Measurements from ENCODE around the gene MESD. TPM values are rescaled to one million over a fixed set of nuclear protein-coding genes. Genes with fewer than 3 reads are reported as not detected.

MESD gene
- polyA plus RNA-seq, 4 donors: 42.2 to 44.0 (median 43.5) TPM

DNA sequence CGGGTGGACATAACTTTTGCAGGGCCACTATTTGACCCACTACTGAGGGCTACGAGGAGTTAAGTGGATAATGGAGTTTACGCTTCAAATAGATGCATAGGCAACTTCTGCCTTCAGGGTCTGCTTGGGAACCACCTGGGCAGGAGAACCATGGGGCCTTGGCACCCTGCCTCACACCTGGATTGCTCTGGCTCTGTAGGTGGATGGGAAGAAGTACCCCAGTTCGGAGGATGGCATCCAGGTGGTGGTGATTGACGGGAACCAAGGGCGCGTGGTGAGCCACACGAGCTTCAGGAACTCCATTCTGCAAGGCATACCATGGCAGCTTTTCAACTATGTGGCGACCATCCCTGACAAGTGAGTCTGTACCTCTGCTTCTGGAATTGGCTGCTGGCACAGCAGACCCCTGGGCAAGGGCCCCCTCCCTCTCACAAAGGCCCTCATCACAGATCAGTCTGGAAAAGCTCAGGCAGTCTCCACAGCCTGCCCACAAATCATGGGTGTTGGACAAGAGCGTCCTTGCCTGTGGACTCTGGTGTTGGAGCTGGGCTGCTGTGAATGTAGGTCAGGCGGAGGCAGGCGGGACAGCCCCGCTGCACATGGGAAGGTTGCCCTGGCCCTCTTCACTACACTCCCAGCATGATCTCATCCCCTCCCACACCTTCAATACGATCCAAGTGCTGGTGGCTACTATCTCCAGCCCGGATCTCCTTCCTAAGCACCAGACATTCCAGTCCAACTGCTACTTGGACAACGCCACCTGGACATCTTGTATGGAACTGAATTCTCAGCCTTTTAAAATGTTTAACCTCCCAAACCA, 46.7 kb downstream of the MESD start:
- no peak for DNase-seq (ENCODE audit: low read depth in 4 of 4, low spot score in 3 of 4)

DNA sequence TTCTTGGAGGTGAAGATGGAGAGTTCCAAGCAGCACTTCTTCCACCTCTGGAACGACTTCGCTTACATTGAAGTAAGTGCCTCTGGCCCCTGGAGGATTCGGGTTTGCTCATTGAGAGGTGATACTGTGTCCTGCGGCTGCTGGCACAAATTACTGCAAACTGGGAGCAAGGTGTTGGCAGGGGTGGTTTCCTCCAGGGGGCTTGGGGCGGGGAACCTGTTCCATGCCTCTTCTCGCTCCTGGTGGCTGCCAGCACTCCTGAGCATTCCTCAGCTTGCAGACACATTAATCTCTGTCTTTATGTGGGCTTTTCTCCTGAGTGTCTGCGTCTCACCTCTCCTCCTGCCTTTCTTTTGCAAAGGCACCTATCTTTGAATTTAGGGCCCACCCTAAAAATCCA, 47.4 kb downstream of the MESD start:
- no peak for DNase-seq (ENCODE audit: low read depth in 4 of 4, low spot score in 3 of 4)

GRCh38 chr15:80940851-80941250, 48.8 kb downstream of the MESD start:
- DNase-seq (ENCODE audit: low read depth in 4 of 4, low spot score in 3 of 4): no peak

DNA sequence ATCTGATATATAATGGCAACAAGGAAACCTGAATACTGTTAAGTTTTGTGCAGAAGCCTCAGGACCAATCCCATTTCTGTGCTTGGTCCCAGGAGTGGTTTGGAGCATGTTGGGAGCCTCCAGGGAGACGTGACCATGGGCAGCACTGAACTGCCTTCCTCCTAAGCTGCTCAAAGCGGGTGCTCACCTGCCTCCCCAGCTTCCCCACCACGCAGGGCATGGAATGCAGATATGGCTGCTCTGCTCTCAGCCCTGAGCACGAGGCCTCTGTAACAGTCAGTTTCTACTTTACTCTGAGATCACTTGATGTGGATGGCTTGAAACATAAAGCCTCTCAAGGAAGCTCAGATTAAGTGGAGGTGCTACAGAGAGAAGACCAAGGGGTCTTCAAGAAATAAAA, 49.3 kb downstream of the MESD start:
- no peak for DNase-seq (ENCODE audit: low read depth in 4 of 4, low spot score in 3 of 4)

- DNase-seq (ENCODE audit: low read depth in 4 of 4, low spot score in 3 of 4): no peak
Observed at GRCh38 chr15:80939216-80939615, 50.4 kb downstream of the MESD start.

DNA sequence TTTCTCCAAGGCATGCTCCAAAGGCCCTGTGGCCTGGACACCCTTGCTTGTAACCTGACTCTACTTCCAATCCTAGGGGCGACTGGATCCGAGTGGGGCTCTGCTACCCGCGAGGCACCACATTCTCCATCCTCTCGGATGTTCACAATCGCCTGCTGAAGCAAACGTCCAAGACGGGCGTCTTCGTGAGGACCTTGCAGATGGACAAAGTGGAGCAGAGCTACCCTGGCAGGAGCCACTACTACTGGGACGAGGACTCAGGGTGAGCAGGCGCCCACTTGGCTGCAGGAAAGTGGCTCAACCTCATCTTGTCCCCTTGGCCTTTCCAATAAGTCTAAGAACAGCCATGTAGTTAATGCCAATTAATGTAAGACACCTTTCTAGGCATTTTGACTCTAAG, 51.9 kb downstream of the MESD start:
- DNase-seq (ENCODE audit: low read depth in 4 of 4, low spot score in 3 of 4): no peak

DNA sequence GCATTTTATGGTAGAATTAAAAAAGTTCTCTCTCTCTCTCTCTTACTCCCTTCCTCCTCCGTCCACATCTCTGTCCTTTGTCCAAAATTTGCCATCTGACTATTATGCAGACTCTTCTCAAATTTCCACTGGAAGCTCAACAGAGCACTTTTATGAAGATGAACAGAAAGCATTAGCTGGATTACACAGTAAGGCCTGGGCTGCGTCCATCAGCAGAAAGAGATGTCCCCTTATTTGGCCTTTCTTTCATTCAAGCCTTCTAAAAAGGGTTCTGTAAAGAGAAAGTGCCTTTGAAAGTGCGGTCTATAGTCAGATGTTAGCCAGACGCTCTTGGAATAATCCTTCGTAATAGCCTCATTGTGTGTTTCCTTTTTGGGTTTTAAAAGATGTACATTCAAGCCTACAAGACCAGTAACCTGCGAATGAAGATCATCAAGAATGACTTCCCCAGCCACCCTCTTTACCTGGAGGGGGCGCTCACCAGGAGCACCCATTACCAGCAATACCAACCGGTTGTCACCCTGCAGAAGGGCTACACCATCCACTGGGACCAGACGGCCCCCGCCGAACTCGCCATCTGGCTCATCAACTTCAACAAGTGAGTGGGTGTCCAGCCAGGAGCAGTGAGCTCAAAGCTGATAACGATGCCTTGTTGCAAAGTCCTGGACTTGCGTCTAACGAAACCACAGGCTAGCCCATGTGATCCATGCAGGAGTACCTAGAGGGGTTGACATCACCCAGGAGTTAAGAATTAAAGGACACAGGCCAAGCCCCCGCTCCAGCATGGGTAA, 53.1 kb downstream of the MESD start:
- DNase-seq (ENCODE audit: low read depth in 4 of 4, low spot score in 3 of 4): no peak

DNA sequence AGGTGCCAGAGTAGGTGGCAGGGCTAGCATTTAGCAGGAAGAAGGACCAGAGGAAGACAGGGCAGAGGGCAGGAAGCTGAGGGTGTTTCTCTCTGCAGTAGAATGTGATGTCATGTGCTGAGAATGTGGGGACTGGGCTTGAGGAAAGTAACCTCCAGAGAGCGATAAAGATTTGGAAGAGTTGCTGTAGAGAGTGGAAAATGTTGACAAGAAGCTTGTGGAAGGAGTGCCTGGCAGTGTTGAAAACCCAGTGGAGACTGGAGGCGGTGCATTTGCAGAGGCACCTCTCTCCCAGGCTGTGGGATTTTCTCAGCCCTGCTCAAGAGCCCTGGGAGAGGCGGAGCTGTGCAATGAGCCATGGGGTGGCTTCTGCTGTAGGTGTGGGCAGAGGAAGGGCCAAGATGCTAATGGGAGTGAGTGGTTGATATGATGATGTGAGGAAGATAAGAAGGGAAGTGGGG, 54.8 kb downstream of the MESD start:
- DNase-seq (ENCODE audit: low read depth in 4 of 4, low spot score in 3 of 4): no peak

GRCh38 chr15:80932989-80933388, 56.6 kb downstream of the MESD start:
- peak in 1 of 4 donors; percentile 5 for DNase-seq (ENCODE audit: low read depth in 4 of 4, low spot score in 3 of 4)

- no peak for DNase-seq (ENCODE audit: low read depth in 4 of 4, low spot score in 3 of 4)
Observed at GRCh38 chr15:80932513-80932815, 57.2 kb downstream of the MESD start.

DNA sequence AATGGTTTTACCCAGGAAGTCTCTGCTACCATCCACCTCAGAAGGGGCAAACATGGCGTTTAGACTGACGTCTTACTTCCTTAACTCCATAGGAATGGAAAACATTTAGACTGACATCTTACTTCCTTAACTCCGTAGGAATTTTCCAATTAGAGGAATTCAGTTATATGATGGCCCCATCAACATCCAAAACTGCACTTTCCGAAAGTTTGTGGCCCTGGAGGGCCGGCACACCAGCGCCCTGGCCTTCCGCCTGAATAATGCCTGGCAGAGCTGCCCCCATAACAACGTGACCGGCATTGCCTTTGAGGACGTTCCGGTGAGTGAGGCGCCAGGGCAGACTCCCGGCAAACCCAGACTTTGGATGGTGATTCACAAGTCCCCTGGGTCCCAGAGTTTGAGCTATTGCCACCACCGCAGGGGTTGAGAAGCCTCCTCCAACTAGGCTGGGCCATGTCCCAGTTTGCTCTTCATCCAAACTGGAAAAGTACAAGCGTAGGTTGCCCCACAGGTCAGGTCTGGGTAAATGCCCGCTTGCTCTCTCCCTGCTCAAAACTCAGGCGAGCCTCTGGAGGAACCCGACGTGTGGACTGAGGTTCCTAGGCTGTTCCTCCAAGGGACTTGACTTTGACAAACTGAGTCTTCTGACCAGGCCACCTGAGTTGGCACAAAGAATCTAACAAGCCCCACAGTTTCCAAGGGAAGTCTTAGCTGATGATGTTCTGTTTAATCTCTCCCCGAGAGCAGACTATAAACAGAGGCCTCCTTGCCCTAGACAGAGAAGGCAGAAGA, 57.7 kb downstream of the MESD start:
- no peak for DNase-seq (ENCODE audit: low read depth in 4 of 4, low spot score in 3 of 4)

DNA sequence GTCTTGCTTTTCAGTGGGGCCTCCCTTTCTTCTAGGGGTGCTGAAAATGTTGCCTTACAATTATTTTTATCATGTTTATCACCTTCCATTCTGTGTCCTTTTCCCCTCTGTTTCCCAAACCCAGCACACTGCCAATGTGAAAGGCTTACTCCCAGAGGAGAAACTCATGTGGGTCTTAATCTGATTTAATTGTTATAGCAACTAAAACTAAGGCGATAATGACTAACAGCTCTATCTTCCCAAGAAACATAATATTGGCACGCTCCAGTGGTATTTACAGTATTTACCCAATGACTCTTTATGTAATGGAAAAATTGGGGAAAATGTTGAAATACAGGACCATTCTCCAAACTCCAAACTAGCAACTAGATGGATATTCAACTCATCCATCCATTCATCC, 58.4 kb downstream of the MESD start:
- DNase-seq (ENCODE audit: low read depth in 4 of 4, low spot score in 3 of 4): no peak

- no peak for DNase-seq (ENCODE audit: low read depth in 4 of 4, low spot score in 3 of 4)
Observed at GRCh38 chr15:80929689-80930088, 59.9 kb downstream of the MESD start.

GRCh38 chr15:80929225-80929624, 60.4 kb downstream of the MESD start:
- no peak for DNase-seq (ENCODE audit: low read depth in 4 of 4, low spot score in 3 of 4)

- DNase-seq (ENCODE audit: low read depth in 4 of 4, low spot score in 3 of 4): no peak
Observed at GRCh38 chr15:80926126-80926525, 63.5 kb downstream of the MESD start.

DNA sequence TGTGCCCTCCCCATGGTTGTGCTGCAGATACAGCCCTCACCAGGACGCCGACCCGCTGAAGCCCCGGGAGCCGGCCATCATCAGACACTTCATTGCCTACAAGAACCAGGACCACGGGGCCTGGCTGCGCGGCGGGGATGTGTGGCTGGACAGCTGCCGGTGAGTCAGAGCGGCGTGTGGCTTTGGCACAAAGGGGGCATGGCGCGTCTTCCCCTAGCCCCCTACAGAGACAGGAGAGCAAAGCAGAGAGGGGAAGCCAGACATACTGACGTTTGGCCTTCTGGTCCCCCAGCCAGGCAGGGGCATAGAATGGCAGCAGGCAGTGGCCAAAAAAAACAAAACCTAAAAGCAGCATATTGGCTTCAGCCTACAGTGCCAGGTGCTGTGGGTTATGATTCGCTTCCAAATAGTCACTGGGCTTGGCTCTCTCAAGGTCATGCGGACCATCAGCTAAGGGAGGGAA, 64.0 kb downstream of the MESD start:
- no peak for DNase-seq (ENCODE audit: low read depth in 4 of 4, low spot score in 3 of 4)

GRCh38 chr15:80924278-80924677, 65.3 kb downstream of the MESD start:
- DNase-seq (ENCODE audit: low read depth in 4 of 4, low spot score in 3 of 4): no peak

DNA sequence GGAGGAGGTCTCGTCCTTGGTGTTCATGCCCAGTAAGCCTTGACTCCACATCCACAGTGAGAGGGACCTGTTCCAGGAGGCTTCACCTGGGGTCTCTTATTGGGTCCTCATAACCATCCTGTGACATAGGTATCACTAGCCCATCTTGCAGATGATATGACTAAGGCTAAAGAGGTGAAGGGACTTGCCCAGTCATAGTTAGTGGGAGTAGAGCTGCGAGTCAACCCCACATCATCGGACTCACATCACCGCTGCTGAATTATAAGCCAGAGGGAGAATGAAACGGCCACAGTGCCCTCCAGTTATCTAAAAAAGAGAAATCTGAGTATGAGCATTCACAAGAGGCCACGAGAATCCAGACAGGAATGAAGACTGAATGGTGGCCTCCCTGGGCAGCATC, 66.0 kb downstream of the MESD start:
- DNase-seq (ENCODE audit: low read depth in 4 of 4, low spot score in 3 of 4): no peak

- no peak for DNase-seq (ENCODE audit: low read depth in 4 of 4, low spot score in 3 of 4)
Observed at GRCh38 chr15:80921736-80922410, 67.7 kb downstream of the MESD start.

DNA sequence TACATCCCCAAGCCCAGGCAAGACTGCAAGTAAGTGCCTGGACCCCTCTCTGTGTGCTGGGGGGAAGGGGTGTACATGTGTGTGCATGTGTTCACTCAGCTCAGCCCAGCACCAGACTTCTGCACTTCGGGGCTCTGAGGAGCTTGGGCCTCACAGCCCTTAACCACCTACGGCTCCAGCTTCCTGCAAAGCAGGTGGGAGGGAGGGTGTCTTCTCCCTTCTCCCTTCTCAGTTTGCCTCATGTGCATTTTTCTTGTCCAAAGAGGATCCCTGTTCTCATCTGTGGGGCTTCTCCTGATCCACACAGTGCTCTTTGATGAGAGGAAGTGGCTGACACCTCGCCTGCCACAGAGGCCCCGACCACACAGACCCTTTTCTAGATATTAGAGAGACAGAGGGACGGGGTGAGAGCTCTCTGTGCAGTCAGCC, 69.3 kb downstream of the MESD start:
- no peak for DNase-seq (ENCODE audit: low read depth in 4 of 4, low spot score in 3 of 4)
